GM23248 (cell line): ENCODE measurements around the gene HOXB2. TPM values are rescaled to one million over a fixed set of nuclear protein-coding genes. Genes with fewer than 3 reads are reported as not detected.

Experiments used
- DNase-seq: peaks from one replicate; pipeline ENCODE4 v3.0.0-alpha.2; 2015
- H2AFZ ChIP-seq: fragments of 200-600 bp; sonication (generic); 2 replicates; pipeline ENCODE4 v1.6.1; 2016; ENCODE audit warnings: antibody characterized with exemption
- H3F3A ChIP-seq: fragments of 200-600 bp; sonication (generic); 2 replicates; pipeline ENCODE4 v1.6.1; 2016; ENCODE audit warnings: mild to moderate bottlenecking, antibody characterized with exemption, mixed run types; ENCODE audit not compliant: insufficient read depth
- H3K27ac ChIP-seq: fragments of 200-600 bp; sonication (generic); 2 replicates; pipeline ENCODE4 v1.5.1; 2016; ENCODE audit warnings: mild to moderate bottlenecking
- H3K27me3 ChIP-seq: fragments of 200-600 bp; sonication (generic); replicated peaks from 2 replicates; pipeline ENCODE4 v1.6.1; 2016; ENCODE audit warnings: mild to moderate bottlenecking; ENCODE audit not compliant: insufficient read depth
- H3K36me3 ChIP-seq: fragments of 200-600 bp; sonication (generic); 2 replicates; pipeline ENCODE4 v1.6.1; 2016; ENCODE audit warnings: low read depth, mild to moderate bottlenecking
- H3K4me1 ChIP-seq: fragments of 200-600 bp; sonication (generic); 2 replicates; pipeline ENCODE4 v1.6.1; 2016; ENCODE audit warnings: mild to moderate bottlenecking; ENCODE audit not compliant: insufficient read depth
- H3K4me2 ChIP-seq: fragments of 200-600 bp; sonication (generic); one replicate; pipeline ENCODE4 v1.6.1; 2016; ENCODE audit warnings: mild to moderate bottlenecking; ENCODE audit not compliant: unreplicated experiment
- H3K4me3 ChIP-seq: fragments of 200-600 bp; sonication (generic); 2 replicates; pipeline ENCODE4 v1.5.1; 2016; ENCODE audit warnings: mild to moderate bottlenecking
- H3K79me2 ChIP-seq: fragments of 200-600 bp; sonication (generic); 2 replicates; pipeline ENCODE4 v1.6.1; 2016; ENCODE audit warnings: mild to moderate bottlenecking; ENCODE audit not compliant: insufficient read depth
- H3K9ac ChIP-seq: fragments of 200-600 bp; sonication (generic); 2 replicates; pipeline ENCODE4 v1.6.1; 2016; ENCODE audit warnings: mild to moderate bottlenecking
- H3K9me2 ChIP-seq: fragments of 200-600 bp; sonication (generic); 2 replicates; pipeline ENCODE4 v1.6.1; 2016; ENCODE audit warnings: mixed run types, mild to moderate bottlenecking, moderate library complexity; ENCODE audit not compliant: insufficient read depth
- H3K9me3 ChIP-seq: fragments of 200-600 bp; sonication (generic); one replicate; pipeline ENCODE4 v1.6.1; 2017; ENCODE audit warnings: low read depth
- H4K20me1 ChIP-seq: fragments of 200-600 bp; sonication (generic); 2 replicates; pipeline ENCODE4 v1.6.0; 2016; ENCODE audit not compliant: insufficient read depth
- EZH2 ChIP-seq: fragments of 200-600 bp; sonication (generic); IDR thresholded peaks from 2 replicates; pipeline ENCODE4 v1.6.1; 2018; ENCODE audit warnings: antibody characterized with exemption, mild to moderate bottlenecking; ENCODE audit not compliant: insufficient read depth, poor library complexity, severe bottlenecking
- EZH2phosphoT487 ChIP-seq: fragments of 200-600 bp; sonication (generic); IDR thresholded peaks from 2 replicates; pipeline ENCODE4 v1.6.1; 2018; ENCODE audit warnings: antibody characterized with exemption, moderate library complexity, mild to moderate bottlenecking, low read depth; ENCODE audit not compliant: insufficient read depth
- WGBS, 2 experiments: methylation state at CpG; one replicate each; pipeline ENCODE4 v1.1.6; 2015 to 2017; ENCODE audit warnings: low lambda C conversion rate in 2 of 2, low coverage in 1 of 2; ENCODE audit errors: missing lambda C conversion rate in 2 of 2; 5-methylcytosine and 5-hydroxymethylcytosine counted together
- in situ Hi-C: fragments of 300-500 bp; cut with MboI; formaldehyde crosslinking; loops from 2 replicates; pipeline ENCODE4 v1.15.0; 2020
- polyA plus RNA-seq: library from polyadenylated mRNA; unstranded; fragments of >200 nt; fragmentation: Nextera tagmentation; extraction: Ambion mirVana; gene quantifications from 2 replicates; pipeline ENCODE4 v1.2.1, GENCODE V29; 2016
- total RNA-seq: library from RNA; depleted of rRNA; stranded (reverse); fragments of >200 nt; shearing (Covaris generic); gene quantifications from 2 replicates; pipeline ENCODE4 v1.2.3, GENCODE V29; 2014

HOXB2 gene
- total and polyA plus RNA-seq, 2 experiments from 2014 or later = 12.1 to 25.3 TPM

DNA sequence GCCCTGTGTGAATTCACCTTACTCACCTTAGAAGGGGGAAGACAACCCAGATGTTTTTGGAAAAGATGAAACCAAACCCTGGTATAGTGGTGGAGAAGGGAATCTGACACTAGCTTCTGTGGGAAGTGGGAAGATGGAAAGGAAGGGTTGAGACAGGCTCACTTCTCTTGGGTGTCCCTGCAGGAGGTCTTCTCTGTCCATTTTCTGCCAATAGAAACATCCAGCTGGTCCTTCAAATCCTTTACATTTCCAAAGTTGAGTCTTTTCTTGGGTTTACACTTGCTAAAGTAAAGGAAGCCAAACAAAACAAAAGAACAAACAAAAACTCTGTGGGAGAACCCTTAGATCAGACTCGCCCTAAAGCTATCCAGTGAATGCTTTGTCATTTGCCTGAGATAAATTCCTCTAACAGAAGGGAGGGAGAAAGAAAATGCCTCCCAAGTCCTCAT is 24.3 kb downstream of the HOXB2 start:
- H3K9me3 ChIP-seq = no peaks in the 10 kb centered on the region
- H3K9ac ChIP-seq = no peak overlapping the region
- in situ Hi-C loops = no loop called here
- no peak for TF ChIP-seq EZH2
- no peak for TF ChIP-seq EZH2phosphoT487
- peaks cover 8% of the 10 kb centered on the region; the same call in 1 of the 2 replicates for H3F3A ChIP-seq
- H3K9me2 ChIP-seq = no peaks in the 10 kb centered on the region
- peaks cover 17% of the 10 kb centered on the region; the same call in 1 of the 2 replicates for H3K27me3 ChIP-seq
- 72 to 83% methylated on average over 1 of the region's 1 CpG for WGBS, 2 experiments
- no peak overlapping the region for H2AFZ ChIP-seq
- 0 out of 2 replicates have a peak, but pooled peaks cover 3% of the 10 kb centered on the region for H3K4me1 ChIP-seq
- H3K36me3 ChIP-seq = no peaks in the 10 kb centered on the region
- H4K20me1 ChIP-seq = no peaks in the 10 kb centered on the region
- H3K4me2 ChIP-seq = no peak overlapping the region
- H3K27ac ChIP-seq = no peak overlapping the region
- H3K4me3 ChIP-seq = no peak overlapping the region
- DNase-seq = peak; percentile 66
- H3K79me2 ChIP-seq = no peaks in the 10 kb centered on the region

DNA sequence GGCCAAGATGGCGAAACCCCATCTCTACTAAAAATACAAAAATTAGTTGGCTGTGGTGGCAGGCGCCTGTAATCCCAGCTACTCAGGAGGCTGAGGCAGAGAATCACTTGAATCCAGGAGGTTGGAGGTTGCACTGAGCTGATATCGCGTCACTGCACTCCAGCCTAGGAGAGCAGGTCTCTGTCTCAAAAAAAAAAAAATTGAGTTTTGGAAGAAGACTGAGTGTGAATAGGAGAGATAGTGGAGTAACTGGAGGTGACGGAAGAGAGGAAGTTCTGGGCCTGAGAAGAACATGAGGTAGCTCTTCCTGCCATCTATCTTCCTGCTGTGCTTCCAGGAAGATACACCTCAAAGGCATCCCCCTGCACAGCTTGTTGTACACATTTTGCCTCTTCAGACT is 25.5 kb downstream of the HOXB2 start:
- Histone ChIP-seq H3K36me3 (no peaks in the 10 kb centered on the region), H3K27me3 (peaks cover 21% of the 10 kb centered on the region), H2AFZ (no peak overlapping the region), H4K20me1 (no peaks in the 10 kb centered on the region), H3K9ac (no peak overlapping the region), H3K4me3 (no peak overlapping the region), H3K4me2 (no peak overlapping the region), H3F3A (peaks cover 8% of the 10 kb centered on the region; the same call in 1 of the 2 replicates), H3K9me3 (no peaks in the 10 kb centered on the region), H3K27ac (no peak overlapping the region), H3K9me2 (no peaks in the 10 kb centered on the region), H3K79me2 (no peaks in the 10 kb centered on the region), H3K4me1 (peaks cover 6% of the 10 kb centered on the region; the same call in 1 of the 2 replicates)
- WGBS, 2 experiments = 70 to 77% methylated on average over 5 of the region's 5 CpGs
- in situ Hi-C loops = no loop called here
- DNase-seq = no peak
- no peak for TF ChIP-seq EZH2phosphoT487
- TF ChIP-seq EZH2 = no peak

DNA sequence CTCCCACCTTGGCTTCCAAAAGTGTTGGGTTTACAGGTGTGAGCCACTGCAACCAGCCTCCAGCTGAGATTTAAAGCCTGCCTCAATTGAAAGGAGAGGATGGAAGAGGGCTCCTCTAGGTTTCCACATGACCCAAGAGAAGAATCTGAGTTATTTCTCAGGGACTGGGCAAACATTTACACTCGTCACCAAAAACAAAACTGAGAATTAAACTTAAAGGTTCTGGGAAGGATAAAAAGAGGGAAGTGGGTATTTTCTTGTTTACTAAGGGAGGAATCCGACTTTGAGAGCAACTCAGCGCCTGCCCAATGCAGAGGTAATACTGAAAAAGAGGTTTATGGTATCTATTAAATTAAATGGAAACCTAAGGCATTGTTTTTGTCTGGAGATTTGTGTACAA is 27.4 kb downstream of the HOXB2 start:
- no peak overlapping the region for H3K4me2 ChIP-seq
- no peak for TF ChIP-seq EZH2phosphoT487
- no peak for TF ChIP-seq EZH2
- peaks cover 8% of the 10 kb centered on the region; the same call in 1 of the 2 replicates for H3K4me1 ChIP-seq
- peaks cover 29% of the 10 kb centered on the region for H3K27me3 ChIP-seq
- no peak overlapping the region for H3K27ac ChIP-seq
- H3K36me3 ChIP-seq = no peaks in the 10 kb centered on the region
- no peak for DNase-seq
- no peaks in the 10 kb centered on the region for H4K20me1 ChIP-seq
- no peak overlapping the region for H3K4me3 ChIP-seq
- H3K9me3 ChIP-seq = no peaks in the 10 kb centered on the region
- no peak overlapping the region for H2AFZ ChIP-seq
- no peaks in the 10 kb centered on the region for H3K79me2 ChIP-seq
- H3K9me2 ChIP-seq = no peaks in the 10 kb centered on the region
- no peak overlapping the region for H3K9ac ChIP-seq
- in situ Hi-C loops = no loop called here
- WGBS, 2 experiments = 32 to 41% methylated on average over 3 of the region's 3 CpGs
- H3F3A ChIP-seq = peaks cover 8% of the 10 kb centered on the region; the same call in 1 of the 2 replicates

DNA sequence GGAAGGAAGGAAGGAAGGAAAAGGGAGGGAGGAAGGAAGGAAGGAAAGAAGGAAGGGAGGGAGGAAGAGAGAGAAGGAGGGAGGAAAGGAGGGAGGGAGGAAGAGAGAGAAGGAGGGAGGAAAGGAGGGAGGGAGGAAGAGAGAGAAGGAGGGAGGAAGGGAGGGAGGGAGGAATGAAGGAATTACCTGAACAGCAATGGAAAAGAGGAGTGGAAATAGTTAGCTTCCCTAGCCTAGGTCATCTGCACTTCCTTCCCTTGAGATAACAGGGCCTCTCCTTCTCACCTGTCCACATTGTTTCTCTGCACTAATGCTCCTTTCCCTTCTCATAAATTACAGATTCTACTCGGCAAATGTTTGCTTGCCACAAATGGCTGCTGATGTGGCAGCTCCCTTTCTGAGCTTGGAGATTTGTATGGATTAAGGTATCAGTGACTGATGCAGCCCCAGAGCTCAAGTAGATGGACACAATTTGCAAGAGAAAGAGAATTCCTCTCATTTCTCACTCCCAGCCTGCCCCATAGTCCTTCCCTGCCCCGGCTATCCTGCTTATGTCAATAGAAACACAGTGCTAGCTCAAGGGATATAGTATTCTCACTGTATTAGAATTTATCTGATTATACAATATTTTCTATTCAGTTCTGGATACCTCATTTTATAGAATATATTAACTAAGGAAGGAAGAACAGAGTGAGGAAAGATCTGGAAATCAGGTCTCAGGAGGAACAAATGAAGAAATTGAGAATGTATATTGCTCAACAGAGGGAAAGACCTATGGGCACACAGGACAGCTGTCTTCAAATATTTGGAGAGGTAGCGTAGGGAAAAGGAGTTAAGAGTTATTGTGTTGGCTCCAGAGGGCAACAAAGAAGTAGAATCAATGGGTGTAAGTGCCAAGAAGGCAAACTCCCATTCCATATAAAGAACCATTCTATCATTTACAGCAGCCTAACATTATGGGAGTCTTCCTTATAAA is 28.7 kb downstream of the HOXB2 start:
- Histone ChIP-seq H3K4me1 (peaks cover 10% of the 10 kb centered on the region), H4K20me1 (no peaks in the 10 kb centered on the region), H3K36me3 (no peaks in the 10 kb centered on the region), H3K9me2 (no peaks in the 10 kb centered on the region), H3F3A (peaks cover 15% of the 10 kb centered on the region), H3K4me2 (no peak overlapping the region), H3K4me3 (no peak overlapping the region), H3K9me3 (no peaks in the 10 kb centered on the region), H3K79me2 (no peaks in the 10 kb centered on the region), H2AFZ (no peak overlapping the region), H3K27me3 (peaks cover 29% of the 10 kb centered on the region), H3K9ac (no peak overlapping the region), H3K27ac (no peak overlapping the region)
- in situ Hi-C loops = no loop called here
- 70 to 71% methylated on average over 3 of the region's 3 CpGs for WGBS, 2 experiments
- no peak for DNase-seq
- TF ChIP-seq EZH2 (no peak), EZH2phosphoT487 (no peak)
